ENCODE results near the gene KRT73.

DNA sequence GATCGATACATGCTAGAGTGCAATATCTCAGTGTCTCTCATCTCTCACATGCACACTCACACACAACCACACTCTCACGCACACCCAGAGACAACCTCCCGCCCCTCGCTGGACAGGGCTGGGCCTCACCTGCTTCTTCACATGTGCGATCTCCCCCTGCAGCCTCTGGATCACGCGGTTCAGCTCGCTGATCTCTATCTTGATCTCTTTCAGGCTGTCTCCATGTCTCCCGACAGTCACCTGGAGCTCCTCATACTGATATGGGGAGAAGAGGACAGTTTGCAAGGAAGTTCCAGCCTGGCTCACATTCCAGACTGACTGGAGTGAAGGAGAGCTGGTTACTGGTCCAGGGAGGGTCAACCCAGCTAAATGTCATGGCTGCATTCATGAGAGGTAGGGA is 29.2 kb upstream of the KRT73 start:
- TF ChIP-seq EZH2 (IDR thresholded peaks at IDR 0.05; ENCODE audit: low read depth, unreplicated experiment): no peak
- TF ChIP-seq, protein P1, sequence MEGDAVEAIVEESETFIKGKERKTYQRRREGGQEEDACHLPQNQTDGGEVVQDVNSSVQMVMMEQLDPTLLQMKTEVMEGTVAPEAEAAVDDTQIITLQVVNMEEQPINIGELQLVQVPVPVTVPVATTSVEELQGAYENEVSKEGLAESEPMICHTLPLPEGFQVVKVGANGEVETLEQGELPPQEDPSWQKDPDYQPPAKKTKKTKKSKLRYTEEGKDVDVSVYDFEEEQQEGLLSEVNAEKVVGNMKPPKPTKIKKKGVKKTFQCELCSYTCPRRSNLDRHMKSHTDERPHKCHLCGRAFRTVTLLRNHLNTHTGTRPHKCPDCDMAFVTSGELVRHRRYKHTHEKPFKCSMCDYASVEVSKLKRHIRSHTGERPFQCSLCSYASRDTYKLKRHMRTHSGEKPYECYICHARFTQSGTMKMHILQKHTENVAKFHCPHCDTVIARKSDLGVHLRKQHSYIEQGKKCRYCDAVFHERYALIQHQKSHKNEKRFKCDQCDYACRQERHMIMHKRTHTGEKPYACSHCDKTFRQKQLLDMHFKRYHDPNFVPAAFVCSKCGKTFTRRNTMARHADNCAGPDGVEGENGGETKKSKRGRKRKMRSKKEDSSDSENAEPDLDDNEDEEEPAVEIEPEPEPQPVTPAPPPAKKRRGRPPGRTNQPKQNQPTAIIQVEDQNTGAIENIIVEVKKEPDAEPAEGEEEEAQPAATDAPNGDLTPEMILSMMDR (conservative IDR thresholded peaks at IDR 0.05; ENCODE audit: low read depth in 2 of 2): no peak

Data from GM23338 (cell line).